PC-3 (cell line): ENCODE data around the gene CDC27.

Experiments
- EZH2 ChIP-seq: fragments of 300-600 bp; sonication (generic); IDR thresholded peaks from one replicate; pipeline ENCODE4 v1.6.1; 2017; ENCODE audit warnings: antibody characterized with exemption, mild to moderate bottlenecking, low read length; ENCODE audit not compliant: unreplicated experiment
- TF ChIP-seq, protein P1 (sequence below): fragments of 300-600 bp; sonication (generic); conservative IDR thresholded peaks from 2 replicates; pipeline ENCODE4 v1.5.1; 2017; ENCODE audit warnings: antibody characterized with exemption, low read depth, mild to moderate bottlenecking, low read length

DNA sequence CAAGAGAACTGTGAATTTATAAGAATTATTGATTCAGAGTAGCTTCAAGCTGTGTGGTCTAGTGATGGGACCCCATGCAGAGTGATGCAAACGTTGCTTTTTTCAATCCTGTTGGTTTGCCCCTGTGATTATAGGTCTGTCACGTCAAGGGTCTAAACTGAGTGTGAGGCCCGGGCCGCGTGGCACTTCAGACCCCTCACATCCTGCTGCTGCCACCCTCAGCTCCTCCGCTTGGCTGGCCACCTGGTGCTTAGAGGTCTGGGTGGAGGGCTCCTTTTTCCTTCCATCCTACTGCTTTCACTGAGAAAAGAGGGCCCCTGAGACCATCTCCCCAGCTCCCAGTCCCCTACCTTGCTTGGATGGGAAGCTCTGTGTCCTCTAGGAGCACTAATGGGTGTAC, 32.1 kb upstream of the CDC27 start:
- TF ChIP-seq, protein P1, sequence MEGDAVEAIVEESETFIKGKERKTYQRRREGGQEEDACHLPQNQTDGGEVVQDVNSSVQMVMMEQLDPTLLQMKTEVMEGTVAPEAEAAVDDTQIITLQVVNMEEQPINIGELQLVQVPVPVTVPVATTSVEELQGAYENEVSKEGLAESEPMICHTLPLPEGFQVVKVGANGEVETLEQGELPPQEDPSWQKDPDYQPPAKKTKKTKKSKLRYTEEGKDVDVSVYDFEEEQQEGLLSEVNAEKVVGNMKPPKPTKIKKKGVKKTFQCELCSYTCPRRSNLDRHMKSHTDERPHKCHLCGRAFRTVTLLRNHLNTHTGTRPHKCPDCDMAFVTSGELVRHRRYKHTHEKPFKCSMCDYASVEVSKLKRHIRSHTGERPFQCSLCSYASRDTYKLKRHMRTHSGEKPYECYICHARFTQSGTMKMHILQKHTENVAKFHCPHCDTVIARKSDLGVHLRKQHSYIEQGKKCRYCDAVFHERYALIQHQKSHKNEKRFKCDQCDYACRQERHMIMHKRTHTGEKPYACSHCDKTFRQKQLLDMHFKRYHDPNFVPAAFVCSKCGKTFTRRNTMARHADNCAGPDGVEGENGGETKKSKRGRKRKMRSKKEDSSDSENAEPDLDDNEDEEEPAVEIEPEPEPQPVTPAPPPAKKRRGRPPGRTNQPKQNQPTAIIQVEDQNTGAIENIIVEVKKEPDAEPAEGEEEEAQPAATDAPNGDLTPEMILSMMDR: no peak
- no peak for TF ChIP-seq EZH2
